Gastroesophageal sphincter (tissue), 3 donors: ENCODE results near the gene BDH1.

Experiments used
- POLR2A ChIP-seq, 2 donors: fragments of 450-650 bp; IDR thresholded peaks; one replicate each; pipeline ENCODE4 v1.6.1; 2017; ENCODE audit warnings: antibody characterized with exemption in 2 of 2, mild to moderate bottlenecking in 2 of 2, moderate library complexity in 1 of 2
- POLR2AphosphoS5 ChIP-seq: sonication (generic); formaldehyde crosslinking; IDR thresholded peaks from one replicate; pipeline ENCODE4 v1.6.1; 2017; ENCODE audit warnings: antibody characterized with exemption
- TF ChIP-seq, protein P1 (sequence below), 4 experiments: fragments of 200-600 bp in 2 of 4; fragments of 450-650 bp in 2 of 4; sonication (generic) in 1 of 4; IDR thresholded peaks; one replicate each; pipeline ENCODE4 v1.5.1; 2017 to 2019; ENCODE audit warnings: antibody characterized with exemption in 4 of 4, mild to moderate bottlenecking in 2 of 4, moderate library complexity in 2 of 4

DNA sequence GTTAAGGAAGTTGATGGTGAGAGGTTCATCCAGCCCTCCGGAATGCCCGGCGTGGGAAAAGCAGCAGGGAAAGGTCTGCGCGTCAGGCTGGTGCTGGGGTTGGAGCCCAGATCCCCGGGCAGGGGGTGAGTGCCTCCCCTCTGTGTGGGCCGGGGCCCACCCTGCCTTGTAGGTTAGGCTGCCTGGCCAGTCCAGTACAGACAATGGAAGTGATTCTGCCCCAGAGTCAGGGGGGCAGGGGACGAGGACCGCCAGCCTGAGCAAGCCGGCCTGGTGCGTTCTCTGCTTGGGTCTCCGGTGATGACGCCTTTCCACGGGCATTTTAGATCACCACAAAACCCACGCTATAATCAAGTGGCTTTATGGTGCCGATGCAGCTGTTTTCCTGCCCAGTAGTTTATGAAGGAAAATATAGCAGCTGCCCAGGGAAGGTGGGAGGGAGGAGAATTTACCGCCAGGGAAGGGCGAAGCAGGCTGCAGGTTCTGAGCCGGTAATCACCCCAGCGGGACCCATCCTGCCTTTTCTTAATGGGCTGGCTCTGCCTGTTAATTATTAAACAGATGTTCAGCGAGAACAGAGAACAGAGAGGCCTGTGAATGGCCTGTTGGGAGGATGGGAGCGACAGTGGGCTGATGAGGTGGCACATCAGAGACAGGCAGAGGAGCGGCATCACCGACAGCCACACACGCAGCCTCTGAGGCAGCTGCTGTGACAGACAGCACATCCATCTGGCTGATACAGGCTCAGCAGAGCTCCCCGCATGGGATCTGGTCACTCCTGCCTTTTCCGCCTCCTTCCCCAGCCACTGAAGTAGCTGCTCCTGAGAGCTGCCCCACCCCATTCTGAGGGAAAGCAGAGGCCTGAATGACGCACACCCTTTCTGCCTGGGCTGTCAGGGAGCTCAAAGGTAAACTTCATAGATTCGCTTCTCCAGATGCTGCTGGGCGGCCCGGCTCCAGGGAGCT lies 35.2 kb downstream of the BDH1 start:
- no peak for TF ChIP-seq POLR2AphosphoS5
- TF ChIP-seq, protein P1, sequence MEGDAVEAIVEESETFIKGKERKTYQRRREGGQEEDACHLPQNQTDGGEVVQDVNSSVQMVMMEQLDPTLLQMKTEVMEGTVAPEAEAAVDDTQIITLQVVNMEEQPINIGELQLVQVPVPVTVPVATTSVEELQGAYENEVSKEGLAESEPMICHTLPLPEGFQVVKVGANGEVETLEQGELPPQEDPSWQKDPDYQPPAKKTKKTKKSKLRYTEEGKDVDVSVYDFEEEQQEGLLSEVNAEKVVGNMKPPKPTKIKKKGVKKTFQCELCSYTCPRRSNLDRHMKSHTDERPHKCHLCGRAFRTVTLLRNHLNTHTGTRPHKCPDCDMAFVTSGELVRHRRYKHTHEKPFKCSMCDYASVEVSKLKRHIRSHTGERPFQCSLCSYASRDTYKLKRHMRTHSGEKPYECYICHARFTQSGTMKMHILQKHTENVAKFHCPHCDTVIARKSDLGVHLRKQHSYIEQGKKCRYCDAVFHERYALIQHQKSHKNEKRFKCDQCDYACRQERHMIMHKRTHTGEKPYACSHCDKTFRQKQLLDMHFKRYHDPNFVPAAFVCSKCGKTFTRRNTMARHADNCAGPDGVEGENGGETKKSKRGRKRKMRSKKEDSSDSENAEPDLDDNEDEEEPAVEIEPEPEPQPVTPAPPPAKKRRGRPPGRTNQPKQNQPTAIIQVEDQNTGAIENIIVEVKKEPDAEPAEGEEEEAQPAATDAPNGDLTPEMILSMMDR (IDR thresholded peaks at IDR 0.05): no peak
- TF ChIP-seq POLR2A (IDR thresholded peaks at IDR 0.05): no peak
